Stimulated activated CD8-positive, alpha-beta memory T cell treated with anti-CD3 and anti-CD28 coated beads, Interleukin-7, amount 100 ng/mL, for 1 hour (primary cell): Measurements from ENCODE around the gene UAP1L1.

Experiments used
- DNase-seq, 2 donors: peaks; one replicate each; pipeline ENCODE4 v3.0.0-alpha.2; 2020; ENCODE audit warnings: low read depth in 2 of 2

The UAP1L1 gene

DNA sequence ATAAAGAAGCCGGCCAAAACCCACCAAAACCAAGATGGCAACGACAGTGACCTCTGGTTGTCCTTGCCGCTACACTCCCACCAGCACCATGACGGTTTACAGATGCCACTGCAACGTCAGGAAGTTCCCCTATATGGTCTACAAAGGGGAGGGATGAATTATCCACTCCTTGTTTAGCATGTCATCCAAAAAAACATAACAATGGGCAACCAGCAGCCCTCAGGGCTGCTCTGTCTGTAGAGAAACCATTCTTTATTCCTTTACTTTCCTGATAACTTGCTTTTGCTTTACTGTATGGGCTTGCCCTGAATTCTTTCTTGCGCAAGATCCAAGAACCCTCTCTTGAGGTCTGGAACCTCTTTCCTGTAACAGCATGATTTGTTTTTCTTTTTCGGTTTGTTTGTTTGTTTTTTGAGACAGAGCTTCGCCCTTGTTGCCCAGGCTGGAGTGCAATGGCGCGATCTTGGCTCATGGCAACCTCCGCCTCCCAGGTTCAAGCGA lies 2.0 kb upstream of the UAP1L1 start:
- no peak for DNase-seq

DNA sequence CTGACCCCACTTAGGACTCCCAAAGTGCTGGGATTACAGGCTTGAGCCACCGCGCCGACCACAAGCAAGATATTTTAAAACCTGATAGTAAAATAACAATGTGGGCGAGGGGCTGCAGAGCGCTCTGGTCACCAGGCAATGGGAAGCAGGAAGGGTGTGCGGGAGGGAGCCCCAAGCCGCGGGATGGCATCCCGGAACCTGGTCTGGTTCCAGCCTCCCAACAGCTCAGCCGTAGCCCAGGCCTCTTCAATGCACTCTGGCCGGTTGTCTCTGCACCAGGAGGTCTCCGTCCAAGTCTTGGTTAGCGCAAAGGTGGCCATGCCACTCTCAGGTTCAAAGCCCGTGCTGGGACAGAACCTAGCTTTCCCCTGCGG lies 694 bp upstream of the UAP1L1 start:
- no peak for DNase-seq

- no peak for DNase-seq
These were observed 709 bp downstream of the UAP1L1 start for GRCh38 chr9:137077758-137078693.

DNA sequence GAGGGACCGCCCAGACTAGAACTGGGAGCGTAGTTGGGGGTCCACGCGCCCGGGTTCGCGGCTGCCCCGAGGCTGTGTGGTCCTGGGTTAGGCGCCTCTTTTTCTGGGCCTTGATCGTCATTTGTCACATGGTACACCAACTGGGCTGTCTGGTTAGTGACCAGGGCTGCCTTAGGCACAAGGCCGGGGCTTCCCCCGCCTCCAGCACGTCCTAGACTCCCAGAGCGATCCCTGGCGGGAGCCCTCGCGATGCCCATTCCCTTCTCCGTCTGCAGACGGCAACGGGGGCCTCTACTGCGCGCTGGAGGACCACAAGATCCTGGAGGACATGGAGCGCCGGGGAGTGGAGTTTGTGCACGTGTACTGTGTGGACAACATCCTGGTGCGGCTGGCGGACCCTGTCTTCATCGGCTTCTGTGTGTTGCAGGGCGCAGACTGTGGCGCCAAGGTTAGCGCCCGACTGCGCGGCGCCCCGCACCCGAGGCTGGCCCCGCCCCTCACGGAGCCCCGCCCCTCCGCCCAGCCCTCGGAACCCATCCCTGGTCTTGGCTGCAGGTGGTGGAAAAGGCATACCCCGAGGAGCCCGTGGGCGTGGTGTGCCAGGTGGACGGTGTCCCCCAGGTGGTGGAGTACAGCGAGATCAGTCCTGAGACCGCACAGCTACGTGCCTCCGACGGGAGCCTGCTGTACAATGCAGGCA lies 1.5 kb downstream of the UAP1L1 start:
- no peak for DNase-seq

DNA sequence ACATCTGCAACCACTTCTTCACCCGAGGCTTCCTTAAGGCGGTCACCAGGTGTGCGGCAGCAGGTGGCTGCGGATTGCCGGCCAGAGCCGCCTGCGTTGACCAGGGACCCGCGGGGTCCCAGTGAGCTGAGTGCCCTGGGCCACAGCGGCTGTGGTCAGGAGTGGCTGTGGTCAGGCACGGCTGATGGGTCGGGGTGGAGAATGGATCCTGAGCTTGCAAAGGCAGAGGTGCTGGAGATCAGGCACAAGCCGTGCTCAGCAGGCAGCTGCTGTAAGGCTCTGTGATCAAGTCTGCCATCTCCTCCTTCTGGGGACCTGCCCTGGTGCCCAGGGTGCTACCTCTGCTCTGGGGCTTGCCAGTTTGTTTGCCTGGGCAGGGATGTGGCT lies 2.1 kb downstream of the UAP1L1 start:
- DNase-seq: no peak

- DNase-seq: no peak
These were observed 3.2 kb downstream of the UAP1L1 start for GRCh38 chr9:137080260-137081122.

GRCh38 chr9:137082222-137082924 lies 5.1 kb downstream of the UAP1L1 start:
- DNase-seq: no peak

- no peak for DNase-seq
These were observed 5.6 kb downstream of the UAP1L1 start for GRCh38 chr9:137082925-137083290.

DNA sequence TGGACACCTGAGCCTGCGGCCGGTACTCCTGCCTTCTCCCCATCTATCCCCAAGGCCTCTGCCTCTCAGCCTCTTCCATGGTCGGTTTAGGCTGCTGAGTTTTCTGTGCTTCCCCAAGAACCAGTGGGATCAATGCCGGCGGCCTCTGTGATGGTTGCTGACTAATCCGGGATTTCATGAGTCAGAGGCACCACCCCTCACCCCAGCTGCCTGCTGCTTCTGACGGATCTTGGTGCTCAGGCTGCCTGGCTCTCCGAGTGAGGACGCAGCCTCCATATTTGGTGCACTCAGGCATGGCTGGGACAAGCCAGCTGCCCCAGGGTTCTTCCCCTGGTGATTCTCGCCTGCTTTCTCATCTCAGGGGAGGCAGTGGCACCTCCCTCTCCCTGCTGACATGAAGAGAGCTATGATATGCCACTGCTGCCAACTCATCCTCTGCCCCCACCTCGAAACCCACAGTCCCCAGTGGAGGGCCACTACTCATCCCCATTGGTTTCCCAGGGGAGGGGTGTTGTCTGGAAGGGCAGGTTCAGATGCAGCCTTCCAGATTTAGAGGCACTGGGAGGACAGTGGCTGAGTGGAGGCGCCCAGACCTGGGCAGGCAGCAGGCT lies 6.2 kb downstream of the UAP1L1 start:
- no peak for DNase-seq

DNA sequence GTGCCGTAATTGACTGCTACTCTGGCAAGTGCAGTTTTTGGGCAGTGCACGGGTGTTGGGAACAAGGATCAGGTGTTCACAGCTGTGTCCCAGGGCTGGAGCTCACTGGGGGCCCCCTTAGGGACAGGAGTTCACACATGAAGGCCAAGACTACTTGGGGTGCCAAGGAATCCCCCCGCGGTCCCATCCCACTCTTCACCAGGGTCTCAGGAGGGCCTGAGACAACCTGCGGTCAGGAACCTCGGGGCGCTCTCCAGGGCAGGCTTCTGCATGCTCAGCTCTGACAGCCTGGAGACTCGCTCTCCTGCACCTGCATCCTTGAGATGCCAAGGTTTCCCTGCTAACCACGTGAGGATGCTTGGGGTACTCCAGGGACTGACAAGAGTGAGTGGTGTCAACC lies 7.2 kb downstream of the UAP1L1 start:
- DNase-seq: no peak

GRCh38 chr9:137085920-137086530 lies 8.7 kb downstream of the UAP1L1 start:
- no peak for DNase-seq

GRCh38 chr9:137086531-137087408 lies 9.5 kb downstream of the UAP1L1 start, which contains the start of gene MAN1B1:
Gene MAN1B1, plus strand, starts transcription at chr9:137086985. Its CDS starts 15 bp downstream, at chr9:137087000.
- peak; percentile 98 for DNase-seq

- DNase-seq: no peak
These were observed 10.2 kb downstream of the UAP1L1 start for GRCh38 chr9:137087409-137087925.

- DNase-seq: no peak
These were observed 10.8 kb downstream of the UAP1L1 start for GRCh38 chr9:137088121-137088520.

- DNase-seq: no peak
These were observed 12.1 kb downstream of the UAP1L1 start for GRCh38 chr9:137089232-137089947.

- DNase-seq: peak; percentile 59 to 68
These were observed 18.6 kb downstream of the UAP1L1 start for GRCh38 chr9:137095664-137096517.

DNA sequence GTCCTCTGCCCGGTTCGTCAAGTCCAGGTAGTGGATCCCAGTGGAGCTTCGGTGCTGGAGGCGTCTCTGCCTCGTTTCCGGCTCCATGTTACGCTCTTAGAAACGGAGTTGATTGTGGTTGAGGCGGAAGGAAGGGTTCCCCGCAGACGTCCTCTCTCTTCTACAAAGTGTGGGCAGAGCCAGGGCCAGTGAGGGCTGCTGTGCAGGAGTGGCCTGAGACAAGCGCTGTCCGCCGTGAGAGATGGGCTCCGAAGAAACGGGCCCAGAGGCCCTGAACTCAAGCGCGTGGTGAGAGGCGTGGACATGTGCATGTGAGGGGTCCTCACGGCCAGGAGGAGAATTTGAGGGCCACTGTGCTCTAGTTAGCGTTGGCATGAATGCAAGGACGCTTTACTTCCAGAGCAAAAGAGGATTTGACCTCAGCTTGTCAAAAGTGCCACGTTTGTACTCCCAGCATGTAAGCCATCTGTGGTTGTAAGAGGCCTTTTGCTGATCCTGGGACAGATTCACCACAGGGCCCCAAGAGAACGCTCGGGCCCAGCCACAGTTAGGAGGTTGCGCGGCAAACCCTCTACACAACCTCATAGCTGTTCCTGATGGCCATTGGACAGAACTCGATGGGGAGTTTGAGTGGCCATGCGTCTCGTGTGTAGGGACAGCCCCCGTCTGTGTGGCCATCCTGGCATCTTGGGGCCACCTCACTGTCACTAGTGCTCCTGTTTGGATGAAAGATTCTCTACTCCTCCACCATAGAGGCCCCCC lies 19.6 kb downstream of the UAP1L1 start:
- no peak for DNase-seq
